Chondrocyte (in vitro differentiated cells): ENCODE results near the gene PPP4C. TPM values are rescaled to one million over a fixed set of nuclear protein-coding genes. Genes with fewer than 3 reads are reported as not detected.

Experiments used
- DNase-seq: peaks from one replicate; pipeline ENCODE4 v3.0.0; 2021; ENCODE audit warnings: mixed read lengths, low spot score
- H3K27ac Mint-ChIP-seq: one replicate; pipeline ENCODE4 v1.8.0; 2021; ENCODE audit warnings: mild to moderate bottlenecking, moderate library complexity, mixed read lengths; ENCODE audit not compliant: unreplicated experiment
- H3K27me3 Mint-ChIP-seq: 2 replicates; pipeline ENCODE4 v1.8.0; 2021; ENCODE audit warnings: low read depth, mixed read lengths
- H3K36me3 Mint-ChIP-seq: 2 replicates; pipeline ENCODE4 v1.8.0; 2021; ENCODE audit warnings: low read depth, mixed read lengths
- H3K4me1 Mint-ChIP-seq: 2 replicates; pipeline ENCODE4 v1.8.0; 2021; ENCODE audit warnings: low read depth, mild to moderate bottlenecking, mixed read lengths
- H3K4me3 Mint-ChIP-seq: one replicate; pipeline ENCODE4 v1.8.0; 2021; ENCODE audit warnings: mild to moderate bottlenecking, moderate library complexity, mixed read lengths; ENCODE audit not compliant: unreplicated experiment
- H3K9me3 Mint-ChIP-seq: 2 replicates; pipeline ENCODE4 v1.8.0; 2021; ENCODE audit warnings: low read depth, mixed read lengths
- total RNA-seq: library from RNA; stranded (reverse); gene quantifications from 3 replicates; pipeline ENCODE4 v1.2.1, GENCODE V29; 2021
- TF ChIP-seq, protein P1 (sequence below): fragments of 200-600 bp; sonication (generic); IDR thresholded peaks from 2 replicates; pipeline ENCODE4 v1.5.0; 2021; ENCODE audit warnings: antibody characterized with exemption, mild to moderate bottlenecking, moderate library complexity

PPP4C gene
- total RNA-seq, 1 donor from 2014 or later, result 81.0 TPM

DNA sequence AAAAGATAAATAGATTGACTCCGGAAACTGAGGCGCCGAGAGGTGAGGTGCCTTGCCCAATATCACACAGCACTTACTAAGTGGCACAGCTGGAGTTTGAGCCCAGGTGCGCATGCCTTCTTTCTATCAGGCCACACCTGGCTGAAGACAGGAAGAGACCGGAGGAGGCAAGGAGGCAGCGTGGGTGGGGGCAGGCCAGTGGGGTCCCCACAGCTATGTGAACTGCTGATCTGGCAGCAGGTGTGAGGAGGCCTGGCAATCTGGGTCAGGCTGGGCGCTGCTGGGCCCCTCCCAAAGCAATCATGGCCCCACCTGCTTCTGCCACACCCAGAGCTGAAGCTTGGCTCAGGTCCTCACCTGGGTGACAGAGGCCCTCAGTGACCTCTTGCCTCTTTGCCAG lies 39.4 kb downstream of the PPP4C start:
- Mint-ChIP-seq H3K36me3 (peaks cover 14% of the 10 kb centered on the region), H3K9me3 (no peaks in the 10 kb centered on the region), H3K4me3 (no peak overlapping the region), H3K27me3 (no peaks in the 10 kb centered on the region), H3K27ac (no peak overlapping the region), H3K4me1 (peaks cover 9% of the 10 kb centered on the region)
- TF ChIP-seq, protein P1, sequence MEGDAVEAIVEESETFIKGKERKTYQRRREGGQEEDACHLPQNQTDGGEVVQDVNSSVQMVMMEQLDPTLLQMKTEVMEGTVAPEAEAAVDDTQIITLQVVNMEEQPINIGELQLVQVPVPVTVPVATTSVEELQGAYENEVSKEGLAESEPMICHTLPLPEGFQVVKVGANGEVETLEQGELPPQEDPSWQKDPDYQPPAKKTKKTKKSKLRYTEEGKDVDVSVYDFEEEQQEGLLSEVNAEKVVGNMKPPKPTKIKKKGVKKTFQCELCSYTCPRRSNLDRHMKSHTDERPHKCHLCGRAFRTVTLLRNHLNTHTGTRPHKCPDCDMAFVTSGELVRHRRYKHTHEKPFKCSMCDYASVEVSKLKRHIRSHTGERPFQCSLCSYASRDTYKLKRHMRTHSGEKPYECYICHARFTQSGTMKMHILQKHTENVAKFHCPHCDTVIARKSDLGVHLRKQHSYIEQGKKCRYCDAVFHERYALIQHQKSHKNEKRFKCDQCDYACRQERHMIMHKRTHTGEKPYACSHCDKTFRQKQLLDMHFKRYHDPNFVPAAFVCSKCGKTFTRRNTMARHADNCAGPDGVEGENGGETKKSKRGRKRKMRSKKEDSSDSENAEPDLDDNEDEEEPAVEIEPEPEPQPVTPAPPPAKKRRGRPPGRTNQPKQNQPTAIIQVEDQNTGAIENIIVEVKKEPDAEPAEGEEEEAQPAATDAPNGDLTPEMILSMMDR, result no peak
- no peak for DNase-seq

GRCh38 chr16:30116291-30117207 lies 40.8 kb downstream of the PPP4C start:
- Mint-ChIP-seq H3K27me3 (no peaks in the 10 kb centered on the region), H3K4me1 (peaks cover 8% of the 10 kb centered on the region), H3K27ac (no peak overlapping the region), H3K9me3 (no peaks in the 10 kb centered on the region), H3K4me3 (no peak overlapping the region), H3K36me3 (peaks cover 10% of the 10 kb centered on the region)
- no peak for DNase-seq
- TF ChIP-seq, protein P1, result no peak

DNA sequence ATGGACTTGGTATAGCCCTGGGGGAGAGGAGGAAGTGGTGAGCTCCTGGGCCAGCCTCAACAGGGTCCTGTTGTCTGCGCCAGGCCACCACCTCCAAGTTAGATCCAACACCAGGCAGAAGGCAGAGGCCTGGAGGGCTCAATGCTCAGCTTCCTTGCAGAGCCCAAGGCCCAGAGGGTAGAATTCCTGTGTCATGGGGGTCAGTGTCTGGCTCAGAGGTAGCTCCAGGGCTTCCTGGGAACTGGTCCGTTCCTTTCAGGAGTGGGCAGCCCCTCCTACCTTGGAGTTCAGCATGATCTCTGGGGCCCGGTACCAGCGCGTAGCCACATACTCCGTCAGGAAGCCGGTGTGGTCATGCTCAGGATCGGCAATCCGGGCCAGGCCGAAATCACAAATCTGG lies 42.0 kb downstream of the PPP4C start:
- Mint-ChIP-seq H3K27ac (no peak overlapping the region), H3K27me3 (no peaks in the 10 kb centered on the region), H3K4me3 (no peak overlapping the region), H3K36me3 (peaks cover 7% of the 10 kb centered on the region), H3K9me3 (no peaks in the 10 kb centered on the region), H3K4me1 (peaks cover 16% of the 10 kb centered on the region)
- DNase-seq, result no peak
- TF ChIP-seq, protein P1, result no peak

DNA sequence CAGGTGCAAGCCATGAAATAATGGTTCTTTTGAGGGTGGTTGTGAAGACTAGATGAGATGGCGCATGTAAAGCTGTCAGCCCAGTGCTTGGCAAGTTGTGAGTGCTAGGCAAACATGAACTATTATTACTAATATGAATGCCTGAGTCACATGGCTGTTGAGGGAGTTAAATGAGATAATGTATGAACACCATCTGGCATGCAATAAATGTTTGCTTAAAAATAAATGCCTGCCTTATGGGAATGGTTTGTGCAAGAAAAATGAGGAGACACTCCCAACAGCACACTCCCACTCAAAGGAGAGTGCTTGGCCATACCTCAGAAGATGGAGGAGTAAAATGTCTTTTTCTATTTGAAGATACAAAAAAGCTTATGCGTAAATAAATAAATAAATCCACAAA lies 43.6 kb downstream of the PPP4C start:
- no peak for DNase-seq
- TF ChIP-seq, protein P1, result no peak
- no peak overlapping the region for H3K4me3 Mint-ChIP-seq
- H3K27ac Mint-ChIP-seq, result no peak overlapping the region
- peaks cover 7% of the 10 kb centered on the region for H3K36me3 Mint-ChIP-seq
- peaks cover 21% of the 10 kb centered on the region for H3K4me1 Mint-ChIP-seq
- H3K27me3 Mint-ChIP-seq, result no peaks in the 10 kb centered on the region
- H3K9me3 Mint-ChIP-seq, result no peaks in the 10 kb centered on the region

GRCh38 chr16:30120340-30121105 lies 44.7 kb downstream of the PPP4C start:
- peaks cover 7% of the 10 kb centered on the region for H3K36me3 Mint-ChIP-seq

More at GRCh38 chr16:30120340-30121105, 44.7 kb downstream of the PPP4C start:
- TF ChIP-seq, protein P1, result no peak
- no peak overlapping the region for H3K27ac Mint-ChIP-seq
- no peak for DNase-seq
- H3K4me3 Mint-ChIP-seq, result no peak overlapping the region
- H3K9me3 Mint-ChIP-seq, result no peaks in the 10 kb centered on the region
- peaks cover 24% of the 10 kb centered on the region for H3K4me1 Mint-ChIP-seq
- H3K27me3 Mint-ChIP-seq, result no peaks in the 10 kb centered on the region
